Measurements from ENCODE around the gene ELAVL4.

DNA sequence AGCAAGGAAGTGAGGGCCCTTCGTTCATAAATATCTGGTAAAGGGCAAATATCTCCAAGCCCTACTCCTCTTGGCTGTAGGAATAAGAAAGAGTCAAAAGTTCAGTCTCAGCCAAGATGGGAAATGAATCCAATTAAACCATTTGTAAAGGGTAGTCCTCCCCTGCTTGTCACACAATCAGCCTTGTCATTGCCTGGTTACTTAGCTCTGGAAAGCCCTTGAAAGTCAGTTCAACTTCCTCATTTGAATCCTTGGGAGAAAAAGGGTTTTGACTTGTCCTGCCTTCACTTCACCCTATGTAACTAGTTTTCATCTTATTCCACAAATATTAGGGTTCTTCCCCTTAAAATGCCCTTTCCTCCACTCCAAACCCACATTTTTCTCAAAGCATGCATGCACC is 100.0 kb downstream of the ELAVL4 start:
- TF ChIP-seq CTCF (IDR thresholded peaks at IDR 0.05; ENCODE audit: insufficient read depth, low read length, poor library complexity, severe bottlenecking) (no peak), EZH2phosphoT487 (conservative IDR thresholded peaks at IDR 0.05; ENCODE audit: low read length) (no peak)

Measured in SU-DHL-6 (cell line).